WI38 (cell line): Measurements from ENCODE around the gene CNN3.
A peak's percentile ranks its signal among the peaks of the same experiment; 100 is the strongest.

Experiments
- H3K4me3 ChIP-seq: 2 replicates; pipeline ENCODE4 v1.5.1; 2011; ENCODE audit warnings: low read depth, mild to moderate bottlenecking, control low read depth, low read length
- CTCF ChIP-seq: IDR thresholded peaks from 2 replicates; pipeline ENCODE4 v1.5.1; 2012; ENCODE audit warnings: low read depth, mild to moderate bottlenecking, control low read depth, low read length

CNN3 gene

GRCh38 chr1:94886361-94886760 lies 40.5 kb downstream of the CNN3 start:
- TF ChIP-seq CTCF, result no peak
- no peak overlapping the region for H3K4me3 ChIP-seq

DNA sequence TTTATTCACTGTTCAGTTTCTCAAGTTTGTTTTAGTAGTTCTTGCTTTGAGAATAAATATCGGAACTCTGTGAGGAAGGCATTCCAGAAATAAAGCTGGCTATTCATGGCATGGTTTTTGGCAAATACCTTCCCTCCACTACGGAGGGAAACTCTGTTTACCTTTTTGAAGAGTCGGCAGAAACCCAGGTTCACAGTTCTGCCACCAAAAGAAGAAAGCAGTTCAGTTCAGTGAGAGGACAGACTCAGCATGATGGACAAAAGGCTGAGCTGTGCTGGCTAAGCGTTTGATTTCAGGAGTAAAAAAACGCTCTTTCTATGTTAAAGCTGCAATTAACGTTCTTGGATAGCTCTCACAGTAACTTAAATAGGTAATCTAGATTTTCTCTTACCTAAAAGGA lies 42.4 kb downstream of the CNN3 start:
- no peak for TF ChIP-seq CTCF
- no peak overlapping the region; the same call in 1 of the 2 replicates for H3K4me3 ChIP-seq

GRCh38 chr1:94884106-94884505 lies 42.8 kb downstream of the CNN3 start:
- H3K4me3 ChIP-seq, result no peak overlapping the region; the same call in 1 of the 2 replicates
- TF ChIP-seq CTCF, result no peak

DNA sequence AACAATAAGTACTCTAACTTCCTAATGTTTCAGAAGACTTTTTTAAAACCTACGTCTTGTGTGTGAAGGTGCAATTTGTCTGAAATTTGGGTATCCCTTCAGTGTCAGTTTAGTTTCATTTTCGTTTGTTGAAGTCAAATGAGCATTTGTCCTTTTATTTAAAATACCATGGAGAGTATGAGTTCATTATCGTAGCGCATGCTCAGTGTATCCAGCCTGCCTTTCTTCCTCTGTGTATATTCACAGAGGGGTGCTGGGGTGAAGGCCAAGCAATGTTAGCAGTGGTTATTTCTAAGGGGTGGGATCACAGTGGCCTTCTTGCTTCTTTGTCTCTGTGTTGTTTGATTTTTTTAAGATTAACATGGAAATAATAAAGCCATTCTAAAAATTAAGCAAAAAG lies 43.2 kb downstream of the CNN3 start:
- no peak for TF ChIP-seq CTCF
- peak overlapping the region; percentile 33 for H3K4me3 ChIP-seq

DNA sequence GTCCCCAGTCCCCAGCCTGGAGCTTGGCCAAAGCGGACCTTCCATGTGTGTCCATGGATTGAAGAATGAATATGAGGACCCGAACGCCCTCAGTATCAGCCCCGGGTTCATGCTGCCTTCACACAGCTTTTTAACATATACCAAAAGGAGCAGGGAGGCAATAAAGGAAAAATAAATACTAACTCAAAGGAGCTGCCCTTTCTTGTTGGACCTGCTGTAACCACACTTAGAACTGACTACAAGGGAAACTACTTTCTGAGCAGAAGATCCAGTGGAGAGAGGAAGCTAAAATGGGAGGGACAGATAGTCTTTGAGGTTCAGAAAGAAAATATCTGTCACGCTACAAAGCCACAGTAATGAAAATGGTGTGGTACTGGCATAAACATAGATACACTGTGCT lies 48.6 kb downstream of the CNN3 start:
- no peak for TF ChIP-seq CTCF
- no peak overlapping the region for H3K4me3 ChIP-seq

GRCh38 chr1:94876362-94876761 lies 50.5 kb downstream of the CNN3 start:
- no peak for TF ChIP-seq CTCF
- no peak overlapping the region for H3K4me3 ChIP-seq

DNA sequence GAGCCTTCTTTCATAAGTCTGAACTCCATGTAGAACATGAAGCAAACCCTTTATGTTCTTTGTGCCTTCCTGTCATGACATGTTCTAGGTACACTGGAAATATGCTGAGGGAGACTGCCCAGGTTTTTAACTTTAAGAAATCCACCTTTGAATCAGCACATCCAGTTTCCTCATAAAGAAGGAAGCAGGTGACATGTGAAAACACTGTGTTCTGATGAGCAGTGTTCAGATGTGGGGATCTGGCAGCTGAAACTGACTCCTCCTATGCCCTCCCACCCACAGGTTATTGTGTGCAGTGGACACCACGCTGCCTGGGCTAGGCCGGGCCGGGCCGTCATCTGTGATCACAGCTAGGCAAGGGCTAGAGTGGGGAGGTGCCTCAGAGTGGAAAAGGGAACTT lies 51.1 kb downstream of the CNN3 start:
- no peak overlapping the region for H3K4me3 ChIP-seq
- no peak for TF ChIP-seq CTCF
